Heart left ventricle (tissue), 16 donors: ENCODE measurements around the gene MYO16. TPM values are rescaled to one million over a fixed set of nuclear protein-coding genes. Genes with fewer than 3 reads are reported as not detected.

Experiments used
- ATAC-seq, 4 donors: fragments of 200-7000 bp; cut with Tn5 transposase; one replicate each; pipeline ENCODE4 v1.9.1; 2020 to 2022; ENCODE audit warnings: moderate library complexity in 4 of 4, mild to moderate bottlenecking in 3 of 4, moderate number of reproducible peaks in 1 of 4
- DNase-seq, 5 donors: peaks; one replicate each; pipeline ENCODE4 v3.0.0-alpha.2; 2020
- H3K27ac ChIP-seq, 12 donors: fragments of 200-600 bp; sonication (generic) in 4 of 12; one replicate each; pipeline versions ENCODE4 v1.5.0 to v1.8.0; 2016 to 2022; ENCODE audit warnings: mild to moderate bottlenecking in 2 of 12
- H3K27me3 ChIP-seq, 9 donors: fragments of 200-600 bp; sonication (generic) in 2 of 9; one replicate each; pipeline versions ENCODE4 v1.5.1 to v1.8.0; 2016 to 2022; ENCODE audit warnings: mild to moderate bottlenecking in 3 of 9
- H3K36me3 ChIP-seq, 9 donors: fragments of 200-600 bp; sonication (generic) in 2 of 9; one replicate each; pipeline versions ENCODE4 v1.5.0 to v1.8.0; 2018 to 2022; ENCODE audit warnings: mild to moderate bottlenecking in 2 of 9
- H3K4me1 ChIP-seq, 12 donors: fragments of 200-600 bp; sonication (generic) in 4 of 12; one replicate each; pipeline versions ENCODE4 v1.5.0 to v1.8.0; 2016 to 2022; ENCODE audit warnings: mild to moderate bottlenecking in 3 of 12
- H3K4me3 ChIP-seq, 12 donors: fragments of 200-600 bp; sonication (generic) in 4 of 12; one replicate each; pipeline versions ENCODE4 v1.5.0 to v1.8.0; 2017 to 2022; ENCODE audit warnings: mild to moderate bottlenecking in 9 of 12, moderate library complexity in 4 of 12
- H3K9me3 ChIP-seq, 12 donors: fragments of 200-600 bp; sonication (generic) in 4 of 12; one replicate each; pipeline versions ENCODE4 v1.5.0 to v1.8.0; 2016 to 2022; ENCODE audit warnings: mild to moderate bottlenecking in 1 of 12
- CTCF ChIP-seq, 12 donors: fragments of 200-600 bp; sonication (generic) in 4 of 12; IDR thresholded peaks; one replicate each; pipeline versions ENCODE4 v1.5.0 to v1.8.0; 2018 to 2022; ENCODE audit warnings: antibody characterized with exemption in 12 of 12, mild to moderate bottlenecking in 5 of 12
- POLR2A ChIP-seq, 2 donors: fragments of 450-650 bp; IDR thresholded peaks; one replicate each; pipeline ENCODE4 v1.6.1; 2017; ENCODE audit warnings: antibody characterized with exemption in 2 of 2, mild to moderate bottlenecking in 2 of 2, moderate library complexity in 2 of 2
- WGBS, 4 donors: extraction: QIAGEN DNeasy Blood & Tissue Kit in 2 of 4; methylation state at CpG; one replicate each; pipeline versions ENCODE4 v1.1.5 to v1.1.7; 2013 to 2018; 5-methylcytosine and 5-hydroxymethylcytosine counted together
- intact Hi-C, 10 donors: fragments of 100-400 bp; cut with DNase I; formaldehyde crosslinking; loops; one replicate each; pipeline versions ENCODE4 v1.11.1 to v1.14.2; 2022
- polyA plus RNA-seq, 2 donors: library from polyadenylated mRNA; stranded (reverse); fragments of 200-250 nt; gene quantifications; one replicate each; pipeline ENCODE4 v1.2.3, GENCODE V29; 2013
- total RNA-seq, 9 donors: library from RNA; depleted of rRNA in 2 of 9; stranded (reverse); fragments of >200 nt in 2 of 9; fragmentation: NEBNext Ultra II Directional in 3 of 9; extraction: Animal tissue kit (Norgen Biotek cat#: 25700) in 3 of 9; gene quantifications; one replicate each; pipeline versions ENCODE4 v1.1.0 to v1.2.4, GENCODE V29; 2016 to 2023
- donor health status: ischemic (EF 13 %, LVEDD 7.1; RV severe dilation, severe dysfunction).
- donor health status: healthy with polysubstance abuse.
- donor health status: DM: no; HTN: yes; CAD: no.
- donor health status: DM: no; HTN: no; CAD: no.
- donor health status: ischemic (EF 25% LVEDD 6.9; RV normal size, moderate dysfunction).
- donor health status: ischemic (EF 25% LVEDD 5.7; RV mildly dilated, moderate dysfunction).
- donor health status: healthy.
- donor health status: DM: yes; HTN: yes; CAD: no.
- donor health status: ischemic (EF 35%, LVEDD 5.7; RV mildly dilated, moderate dysfunction).
- donor health status: nonischemic (EF 11% LVEDD 7.7; RV severe dilation, severe dysfunction).
- donor health status: DM: yes; HTN: yes; CAD: no.
- donor health status: PGD.
- donor health status: ischemic (EF 29% LVEDD 5.4; RV normal size, mild dysfunction).
- donor health status: nonischemic (EF 23%, LVEDD 6.1; RV moderate dilation, normal function).

Gene MYO16
- total and polyA plus RNA-seq, 11 donors: 0.16 to 5.2 (median 0.81) TPM

GRCh38 chr13:108924541-108924940 is 295.1 kb downstream of the MYO16 start:
- 90 to 95% (median 91%) methylated on average over 11 of the region's 11 CpGs for WGBS, 4 donors
- TF ChIP-seq CTCF (IDR thresholded peaks at IDR 0.05) (no peak), POLR2A (IDR thresholded peaks at IDR 0.05) (no peak)
- Histone ChIP-seq H3K36me3 (no peaks in the 10 kb centered on the region), H3K4me3 (no peak overlapping the region), H3K4me1 (no peaks in the 10 kb centered on the region), H3K27me3 (no peaks in the 10 kb centered on the region), H3K27ac (no peak overlapping the region), H3K9me3 (no peaks in the 10 kb centered on the region)
- intact Hi-C loops: no loop called here
- ATAC-seq (no peak), DNase-seq (no peak)

- ATAC-seq (no peak), DNase-seq (no peak)
- no peaks in the 10 kb centered on the region for H3K9me3 ChIP-seq
- H3K4me3 ChIP-seq: no peak overlapping the region
- no peaks in the 10 kb centered on the region for H3K27me3 ChIP-seq
- H3K36me3 ChIP-seq: no peaks in the 10 kb centered on the region
- WGBS, 4 donors: 85 to 91% (median 89%) methylated on average over 6 of the region's 6 CpGs
- TF ChIP-seq POLR2A (IDR thresholded peaks at IDR 0.05) (no peak), CTCF (IDR thresholded peaks at IDR 0.05) (no peak)
- no peaks in the 10 kb centered on the region for H3K4me1 ChIP-seq
- no peak overlapping the region for H3K27ac ChIP-seq
- intact Hi-C loops: no loop called here
These were observed 295.7 kb downstream of the MYO16 start for GRCh38 chr13:108925070-108925469.

GRCh38 chr13:108926862-108927261 is 297.5 kb downstream of the MYO16 start:
- no peak for DNase-seq

GRCh38 chr13:108927615-108928014 is 298.2 kb downstream of the MYO16 start:
- DNase-seq (no peak), ATAC-seq (no peak)
- Histone ChIP-seq H3K27ac (no peak overlapping the region), H3K27me3 (no peaks in the 10 kb centered on the region), H3K4me1 (no peaks in the 10 kb centered on the region), H3K36me3 (no peaks in the 10 kb centered on the region), H3K4me3 (no peak overlapping the region), H3K9me3 (no peaks in the 10 kb centered on the region)
- WGBS, 4 donors: 75 to 89% (median 81%) methylated on average over 9 to 16 of the region's 16 CpGs
- intact Hi-C loops: no loop called here
- TF ChIP-seq POLR2A (IDR thresholded peaks at IDR 0.05) (no peak), CTCF (IDR thresholded peaks at IDR 0.05) (no peak)

More at GRCh38 chr13:108926862-108927261, 297.5 kb downstream of the MYO16 start:
- Histone ChIP-seq H3K4me1 (no peaks in the 10 kb centered on the region), H3K36me3 (no peaks in the 10 kb centered on the region), H3K9me3 (no peaks in the 10 kb centered on the region), H3K4me3 (no peak overlapping the region), H3K27ac (no peak overlapping the region), H3K27me3 (no peaks in the 10 kb centered on the region)
- TF ChIP-seq POLR2A (IDR thresholded peaks at IDR 0.05) (no peak), CTCF (IDR thresholded peaks at IDR 0.05) (no peak)
- peak in 2 of 4 donors; percentile 74 to 81 for ATAC-seq
- intact Hi-C loops: no loop called here
- 38 to 43% (median 40%) methylated on average over 5 of the region's 5 CpGs for WGBS, 4 donors
